ENCODE measurements around the gene TCF7.

DNA sequence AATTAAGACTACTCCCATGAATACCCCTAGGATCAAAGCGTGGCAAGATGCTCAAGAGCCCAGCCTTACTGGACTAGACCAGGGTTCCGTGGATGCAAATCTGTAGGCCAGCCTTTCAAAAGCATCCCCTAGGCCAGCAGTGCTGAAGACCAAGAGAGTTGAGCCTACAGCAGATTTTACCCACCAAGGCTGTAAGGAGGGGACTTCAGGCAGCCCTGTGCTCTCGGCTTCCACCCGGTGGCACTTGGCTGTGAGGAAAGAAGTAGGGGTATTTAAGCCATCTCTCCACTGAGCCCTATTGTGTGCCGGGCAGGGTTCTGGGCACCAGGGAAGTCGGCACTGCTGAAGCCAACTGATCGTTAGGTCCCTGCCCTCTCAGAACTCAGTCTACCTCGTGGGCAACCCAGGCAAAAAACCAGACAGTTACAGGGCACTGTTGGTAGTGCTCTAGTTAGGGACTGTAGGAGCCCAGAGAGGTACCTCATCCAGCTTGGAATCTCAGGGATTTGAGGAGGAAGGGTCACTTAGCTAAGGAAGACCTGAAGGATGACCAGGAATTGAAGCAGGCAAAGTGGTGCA is 25.5 kb downstream of the TCF7 start:
- TF ChIP-seq BHLHE40 (IDR thresholded peaks at IDR 0.05; ENCODE audit: low read depth, low read length), result no peak
- TF ChIP-seq POLR2A (IDR thresholded peaks at IDR 0.05; ENCODE audit: low read length), result no peak
- TF ChIP-seq RCOR1 (IDR thresholded peaks at IDR 0.05; ENCODE audit: low read depth, low read length), result no peak
- TF ChIP-seq, protein P1, sequence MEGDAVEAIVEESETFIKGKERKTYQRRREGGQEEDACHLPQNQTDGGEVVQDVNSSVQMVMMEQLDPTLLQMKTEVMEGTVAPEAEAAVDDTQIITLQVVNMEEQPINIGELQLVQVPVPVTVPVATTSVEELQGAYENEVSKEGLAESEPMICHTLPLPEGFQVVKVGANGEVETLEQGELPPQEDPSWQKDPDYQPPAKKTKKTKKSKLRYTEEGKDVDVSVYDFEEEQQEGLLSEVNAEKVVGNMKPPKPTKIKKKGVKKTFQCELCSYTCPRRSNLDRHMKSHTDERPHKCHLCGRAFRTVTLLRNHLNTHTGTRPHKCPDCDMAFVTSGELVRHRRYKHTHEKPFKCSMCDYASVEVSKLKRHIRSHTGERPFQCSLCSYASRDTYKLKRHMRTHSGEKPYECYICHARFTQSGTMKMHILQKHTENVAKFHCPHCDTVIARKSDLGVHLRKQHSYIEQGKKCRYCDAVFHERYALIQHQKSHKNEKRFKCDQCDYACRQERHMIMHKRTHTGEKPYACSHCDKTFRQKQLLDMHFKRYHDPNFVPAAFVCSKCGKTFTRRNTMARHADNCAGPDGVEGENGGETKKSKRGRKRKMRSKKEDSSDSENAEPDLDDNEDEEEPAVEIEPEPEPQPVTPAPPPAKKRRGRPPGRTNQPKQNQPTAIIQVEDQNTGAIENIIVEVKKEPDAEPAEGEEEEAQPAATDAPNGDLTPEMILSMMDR (IDR thresholded peaks at IDR 0.05), result no peak
- TF ChIP-seq EP300 (IDR thresholded peaks at IDR 0.05), result no peak
- TF ChIP-seq RAD21 (conservative IDR thresholded peaks at IDR 0.05 in 1 of 2, IDR thresholded peaks at IDR 0.05 in 1 of 2), result no peak
- TF ChIP-seq, protein P2, sequence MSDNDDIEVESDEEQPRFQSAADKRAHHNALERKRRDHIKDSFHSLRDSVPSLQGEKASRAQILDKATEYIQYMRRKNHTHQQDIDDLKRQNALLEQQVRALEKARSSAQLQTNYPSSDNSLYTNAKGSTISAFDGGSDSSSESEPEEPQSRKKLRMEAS (IDR thresholded peaks at IDR 0.05), result no peak
- no peak for TF ChIP-seq JUN (IDR thresholded peaks at IDR 0.05)
- TF ChIP-seq MYC (IDR thresholded peaks at IDR 0.05; ENCODE audit: borderline replicate concordance, low read length), result no peak
- no peak for TF ChIP-seq ZC3H11A (IDR thresholded peaks at IDR 0.05)
- no peak for TF ChIP-seq SMC3 (IDR thresholded peaks at IDR 0.05)
- TF ChIP-seq, protein P3, sequence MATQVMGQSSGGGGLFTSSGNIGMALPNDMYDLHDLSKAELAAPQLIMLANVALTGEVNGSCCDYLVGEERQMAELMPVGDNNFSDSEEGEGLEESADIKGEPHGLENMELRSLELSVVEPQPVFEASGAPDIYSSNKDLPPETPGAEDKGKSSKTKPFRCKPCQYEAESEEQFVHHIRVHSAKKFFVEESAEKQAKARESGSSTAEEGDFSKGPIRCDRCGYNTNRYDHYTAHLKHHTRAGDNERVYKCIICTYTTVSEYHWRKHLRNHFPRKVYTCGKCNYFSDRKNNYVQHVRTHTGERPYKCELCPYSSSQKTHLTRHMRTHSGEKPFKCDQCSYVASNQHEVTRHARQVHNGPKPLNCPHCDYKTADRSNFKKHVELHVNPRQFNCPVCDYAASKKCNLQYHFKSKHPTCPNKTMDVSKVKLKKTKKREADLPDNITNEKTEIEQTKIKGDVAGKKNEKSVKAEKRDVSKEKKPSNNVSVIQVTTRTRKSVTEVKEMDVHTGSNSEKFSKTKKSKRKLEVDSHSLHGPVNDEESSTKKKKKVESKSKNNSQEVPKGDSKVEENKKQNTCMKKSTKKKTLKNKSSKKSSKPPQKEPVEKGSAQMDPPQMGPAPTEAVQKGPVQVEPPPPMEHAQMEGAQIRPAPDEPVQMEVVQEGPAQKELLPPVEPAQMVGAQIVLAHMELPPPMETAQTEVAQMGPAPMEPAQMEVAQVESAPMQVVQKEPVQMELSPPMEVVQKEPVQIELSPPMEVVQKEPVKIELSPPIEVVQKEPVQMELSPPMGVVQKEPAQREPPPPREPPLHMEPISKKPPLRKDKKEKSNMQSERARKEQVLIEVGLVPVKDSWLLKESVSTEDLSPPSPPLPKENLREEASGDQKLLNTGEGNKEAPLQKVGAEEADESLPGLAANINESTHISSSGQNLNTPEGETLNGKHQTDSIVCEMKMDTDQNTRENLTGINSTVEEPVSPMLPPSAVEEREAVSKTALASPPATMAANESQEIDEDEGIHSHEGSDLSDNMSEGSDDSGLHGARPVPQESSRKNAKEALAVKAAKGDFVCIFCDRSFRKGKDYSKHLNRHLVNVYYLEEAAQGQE (IDR thresholded peaks at IDR 0.05), result no peak
- TF ChIP-seq, protein P4, sequence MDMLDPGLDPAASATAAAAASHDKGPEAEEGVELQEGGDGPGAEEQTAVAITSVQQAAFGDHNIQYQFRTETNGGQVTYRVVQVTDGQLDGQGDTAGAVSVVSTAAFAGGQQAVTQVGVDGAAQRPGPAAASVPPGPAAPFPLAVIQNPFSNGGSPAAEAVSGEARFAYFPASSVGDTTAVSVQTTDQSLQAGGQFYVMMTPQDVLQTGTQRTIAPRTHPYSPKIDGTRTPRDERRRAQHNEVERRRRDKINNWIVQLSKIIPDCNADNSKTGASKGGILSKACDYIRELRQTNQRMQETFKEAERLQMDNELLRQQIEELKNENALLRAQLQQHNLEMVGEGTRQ (IDR thresholded peaks at IDR 0.05), result no peak
- TF ChIP-seq, protein P5, sequence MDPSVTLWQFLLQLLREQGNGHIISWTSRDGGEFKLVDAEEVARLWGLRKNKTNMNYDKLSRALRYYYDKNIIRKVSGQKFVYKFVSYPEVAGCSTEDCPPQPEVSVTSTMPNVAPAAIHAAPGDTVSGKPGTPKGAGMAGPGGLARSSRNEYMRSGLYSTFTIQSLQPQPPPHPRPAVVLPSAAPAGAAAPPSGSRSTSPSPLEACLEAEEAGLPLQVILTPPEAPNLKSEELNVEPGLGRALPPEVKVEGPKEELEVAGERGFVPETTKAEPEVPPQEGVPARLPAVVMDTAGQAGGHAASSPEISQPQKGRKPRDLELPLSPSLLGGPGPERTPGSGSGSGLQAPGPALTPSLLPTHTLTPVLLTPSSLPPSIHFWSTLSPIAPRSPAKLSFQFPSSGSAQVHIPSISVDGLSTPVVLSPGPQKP (IDR thresholded peaks at IDR 0.05; ENCODE audit: low read depth, low read length), result no peak
